Nephron progenitor cell (in vitro differentiated cells): Measurements from ENCODE around the gene FAIM2.

Experiments used
- DNase-seq: peaks from one replicate; pipeline ENCODE4 v3.0.0; 2021
- H3K27ac Mint-ChIP-seq: 2 replicates; pipeline ENCODE4 v1.8.0; 2021; ENCODE audit warnings: mild to moderate bottlenecking, moderate library complexity, mixed read lengths
- H3K27me3 Mint-ChIP-seq: 2 replicates; pipeline ENCODE4 v1.8.0; 2021; ENCODE audit warnings: mild to moderate bottlenecking, low read depth, mixed read lengths; ENCODE audit not compliant: poor library complexity
- H3K36me3 Mint-ChIP-seq: 2 replicates; pipeline ENCODE4 v1.8.0; 2021; ENCODE audit warnings: low read depth, mixed read lengths
- H3K4me1 Mint-ChIP-seq: 2 replicates; pipeline ENCODE4 v1.8.0; 2021; ENCODE audit warnings: mixed read lengths
- H3K4me3 Mint-ChIP-seq: 2 replicates; pipeline ENCODE4 v1.8.0; 2021; ENCODE audit warnings: mild to moderate bottlenecking, moderate library complexity, mixed read lengths
- H3K9me3 Mint-ChIP-seq: 2 replicates; pipeline ENCODE4 v1.8.0; 2021; ENCODE audit warnings: mild to moderate bottlenecking, moderate library complexity, mixed read lengths
- TF ChIP-seq, protein P1 (sequence below): fragments of 200-600 bp; sonication (generic); IDR thresholded peaks from 2 replicates; pipeline ENCODE4 v1.5.0; 2021; ENCODE audit warnings: antibody characterized with exemption

FAIM2 gene

GRCh38 chr12:49867570-49868341 lies 35.9 kb downstream of the FAIM2 start:
- no peak overlapping the region for H3K4me3 Mint-ChIP-seq
- H3K36me3 Mint-ChIP-seq = no peaks in the 10 kb centered on the region
- peaks cover 56% of the 10 kb centered on the region for H3K4me1 Mint-ChIP-seq
- H3K27ac Mint-ChIP-seq = no peak overlapping the region
- peaks cover 22% of the 10 kb centered on the region for H3K27me3 Mint-ChIP-seq
- DNase-seq = no peak
- TF ChIP-seq, protein P1, sequence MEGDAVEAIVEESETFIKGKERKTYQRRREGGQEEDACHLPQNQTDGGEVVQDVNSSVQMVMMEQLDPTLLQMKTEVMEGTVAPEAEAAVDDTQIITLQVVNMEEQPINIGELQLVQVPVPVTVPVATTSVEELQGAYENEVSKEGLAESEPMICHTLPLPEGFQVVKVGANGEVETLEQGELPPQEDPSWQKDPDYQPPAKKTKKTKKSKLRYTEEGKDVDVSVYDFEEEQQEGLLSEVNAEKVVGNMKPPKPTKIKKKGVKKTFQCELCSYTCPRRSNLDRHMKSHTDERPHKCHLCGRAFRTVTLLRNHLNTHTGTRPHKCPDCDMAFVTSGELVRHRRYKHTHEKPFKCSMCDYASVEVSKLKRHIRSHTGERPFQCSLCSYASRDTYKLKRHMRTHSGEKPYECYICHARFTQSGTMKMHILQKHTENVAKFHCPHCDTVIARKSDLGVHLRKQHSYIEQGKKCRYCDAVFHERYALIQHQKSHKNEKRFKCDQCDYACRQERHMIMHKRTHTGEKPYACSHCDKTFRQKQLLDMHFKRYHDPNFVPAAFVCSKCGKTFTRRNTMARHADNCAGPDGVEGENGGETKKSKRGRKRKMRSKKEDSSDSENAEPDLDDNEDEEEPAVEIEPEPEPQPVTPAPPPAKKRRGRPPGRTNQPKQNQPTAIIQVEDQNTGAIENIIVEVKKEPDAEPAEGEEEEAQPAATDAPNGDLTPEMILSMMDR = no peak
- H3K9me3 Mint-ChIP-seq = no peaks in the 10 kb centered on the region

DNA sequence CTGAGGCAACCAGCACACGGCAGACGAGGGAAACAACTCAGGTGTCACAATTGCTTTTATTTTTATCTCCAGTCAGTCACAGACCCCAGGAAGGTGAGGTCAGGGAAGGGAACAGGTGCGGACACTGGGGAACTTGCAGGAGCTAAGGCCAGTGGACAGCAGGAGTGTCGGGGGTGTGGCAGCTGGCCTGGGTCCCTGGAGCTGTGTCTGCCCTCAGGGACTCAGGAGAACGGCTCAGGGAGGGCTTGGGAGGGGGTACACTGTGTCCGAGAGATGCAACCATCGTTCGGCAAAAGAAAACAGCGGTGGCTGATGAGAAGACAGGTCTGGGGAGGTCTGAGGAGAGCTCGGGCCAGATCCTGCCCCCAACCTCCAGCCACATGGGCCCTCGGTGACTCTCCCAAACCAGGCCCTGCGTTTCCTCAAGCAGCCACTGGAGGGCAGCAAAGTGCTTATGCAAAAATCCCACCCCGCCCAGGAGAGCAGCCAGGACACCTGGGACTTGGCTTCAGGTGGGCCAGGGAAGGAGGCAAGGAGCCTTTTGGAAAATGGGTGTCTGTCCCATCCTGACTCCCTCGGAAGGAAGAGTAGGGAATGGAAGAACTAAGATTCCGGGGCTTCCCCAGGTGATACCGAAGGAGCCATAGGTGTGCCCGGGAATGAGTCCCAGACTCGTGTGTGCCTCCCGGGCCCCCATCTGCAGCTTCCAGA lies 36.7 kb downstream of the FAIM2 start:
- DNase-seq = peak; percentile 87
- Mint-ChIP-seq H3K36me3 (no peaks in the 10 kb centered on the region), H3K9me3 (no peaks in the 10 kb centered on the region), H3K4me3 (no peak overlapping the region), H3K27ac (no peak overlapping the region), H3K4me1 (peaks cover 56% of the 10 kb centered on the region), H3K27me3 (peaks cover 22% of the 10 kb centered on the region)
- TF ChIP-seq, protein P1 = peak; percentile 96

GRCh38 chr12:49865782-49866135 lies 37.9 kb downstream of the FAIM2 start:
- Mint-ChIP-seq H3K4me1 (peaks cover 56% of the 10 kb centered on the region), H3K4me3 (no peak overlapping the region), H3K27ac (no peak overlapping the region), H3K36me3 (no peaks in the 10 kb centered on the region), H3K9me3 (no peaks in the 10 kb centered on the region), H3K27me3 (peaks cover 18% of the 10 kb centered on the region)
- TF ChIP-seq, protein P1 = no peak
- no peak for DNase-seq

DNA sequence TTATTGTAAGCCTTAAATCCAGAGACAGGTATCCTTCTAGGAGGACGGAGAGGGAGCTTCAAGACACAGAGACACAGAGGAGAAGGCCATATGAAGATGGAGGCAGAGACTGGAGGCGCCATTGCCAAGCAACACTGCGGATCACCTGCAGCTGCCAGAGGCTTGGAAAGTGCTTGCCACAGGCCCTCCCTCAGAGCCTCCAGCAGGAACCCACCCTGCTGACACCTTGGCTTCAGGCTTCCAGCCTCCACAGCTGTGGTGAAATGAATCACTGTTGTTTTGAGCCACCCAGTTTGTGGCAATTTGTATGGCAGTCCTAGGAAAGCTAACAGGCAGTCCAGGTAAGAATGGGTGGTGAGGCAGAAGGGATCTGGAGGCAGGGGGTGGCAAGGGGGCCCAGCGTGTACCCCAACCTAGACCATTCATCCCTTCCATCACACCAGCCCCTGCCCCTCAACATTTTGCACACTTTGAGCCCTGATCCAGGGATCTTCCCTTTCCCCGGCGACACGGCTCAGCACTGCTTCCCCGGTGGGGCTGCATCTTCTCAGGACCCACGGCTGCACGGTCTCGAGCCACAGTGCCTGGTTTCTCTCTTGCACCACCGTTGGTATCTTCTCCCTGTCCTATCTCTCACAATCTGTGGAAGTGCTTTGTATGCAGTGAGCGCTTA lies 38.5 kb downstream of the FAIM2 start:
- Mint-ChIP-seq H3K4me3 (no peak overlapping the region), H3K9me3 (peaks cover under 1% of the 10 kb centered on the region)

GRCh38 chr12:49864798-49865090 lies 39.0 kb downstream of the FAIM2 start:
- peaks cover 48% of the 10 kb centered on the region for H3K4me1 Mint-ChIP-seq
- no peak for DNase-seq
- no peak overlapping the region for H3K27ac Mint-ChIP-seq
- peaks cover 3% of the 10 kb centered on the region for H3K36me3 Mint-ChIP-seq
- no peak overlapping the region for H3K4me3 Mint-ChIP-seq
- TF ChIP-seq, protein P1 = no peak
- peaks cover 6% of the 10 kb centered on the region for H3K9me3 Mint-ChIP-seq
- H3K27me3 Mint-ChIP-seq = peaks cover 18% of the 10 kb centered on the region

More for the DNA sequence above, 38.5 kb downstream of the FAIM2 start:
- TF ChIP-seq, protein P1 = no peak
- no peak for DNase-seq
- no peaks in the 10 kb centered on the region for H3K36me3 Mint-ChIP-seq
- H3K4me1 Mint-ChIP-seq = peaks cover 53% of the 10 kb centered on the region
- peaks cover 18% of the 10 kb centered on the region for H3K27me3 Mint-ChIP-seq
- no peak overlapping the region for H3K27ac Mint-ChIP-seq
